Loucy (cell line): Measurements from ENCODE around the gene MAP3K5.

Experiments used
- EZH2phosphoT487 ChIP-seq: fragments of 200-600 bp; IDR thresholded peaks from 2 replicates; pipeline ENCODE4 v1.6.1; 2018; ENCODE audit warnings: antibody characterized with exemption, mild to moderate bottlenecking, moderate library complexity, borderline replicate concordance
- TF ChIP-seq, protein P1 (sequence below): fragments of 200-600 bp; sonication (generic); conservative IDR thresholded peaks from 2 replicates; pipeline ENCODE4 v1.5.1; 2014; ENCODE audit warnings: mild to moderate bottlenecking, antibody characterized with exemption, low read length

DNA sequence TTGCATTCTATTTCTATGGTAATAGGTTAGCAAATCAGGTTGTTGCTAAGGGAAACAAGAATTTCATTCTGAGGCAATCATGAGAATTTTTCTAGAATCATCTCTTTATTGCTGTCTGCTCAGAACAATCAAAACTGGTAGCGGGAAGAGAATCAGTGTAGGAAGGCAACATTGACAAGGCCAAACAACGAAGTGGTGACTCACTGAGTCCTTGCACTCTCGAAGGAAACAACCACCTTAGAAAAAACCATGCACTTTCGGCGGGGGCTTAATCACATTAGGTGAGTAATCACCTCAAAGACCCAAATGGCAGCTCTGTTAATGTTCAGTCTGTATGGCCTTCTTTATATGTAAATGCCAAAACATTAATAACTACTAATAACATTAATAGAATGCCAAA is 163.3 kb downstream of the MAP3K5 start:
- TF ChIP-seq, protein P1, sequence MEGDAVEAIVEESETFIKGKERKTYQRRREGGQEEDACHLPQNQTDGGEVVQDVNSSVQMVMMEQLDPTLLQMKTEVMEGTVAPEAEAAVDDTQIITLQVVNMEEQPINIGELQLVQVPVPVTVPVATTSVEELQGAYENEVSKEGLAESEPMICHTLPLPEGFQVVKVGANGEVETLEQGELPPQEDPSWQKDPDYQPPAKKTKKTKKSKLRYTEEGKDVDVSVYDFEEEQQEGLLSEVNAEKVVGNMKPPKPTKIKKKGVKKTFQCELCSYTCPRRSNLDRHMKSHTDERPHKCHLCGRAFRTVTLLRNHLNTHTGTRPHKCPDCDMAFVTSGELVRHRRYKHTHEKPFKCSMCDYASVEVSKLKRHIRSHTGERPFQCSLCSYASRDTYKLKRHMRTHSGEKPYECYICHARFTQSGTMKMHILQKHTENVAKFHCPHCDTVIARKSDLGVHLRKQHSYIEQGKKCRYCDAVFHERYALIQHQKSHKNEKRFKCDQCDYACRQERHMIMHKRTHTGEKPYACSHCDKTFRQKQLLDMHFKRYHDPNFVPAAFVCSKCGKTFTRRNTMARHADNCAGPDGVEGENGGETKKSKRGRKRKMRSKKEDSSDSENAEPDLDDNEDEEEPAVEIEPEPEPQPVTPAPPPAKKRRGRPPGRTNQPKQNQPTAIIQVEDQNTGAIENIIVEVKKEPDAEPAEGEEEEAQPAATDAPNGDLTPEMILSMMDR, result no peak
- no peak for TF ChIP-seq EZH2phosphoT487
